Hippocampal formation (tissue), 2 donors: Measurements from ENCODE around the gene TLE4.

ENCODE experiments used
- DNase-seq, 2 donors: peaks; one replicate each; lab custom pipeline; 2025; lab: John Stamatoyannopoulos, UW

The TLE4 gene

DNA sequence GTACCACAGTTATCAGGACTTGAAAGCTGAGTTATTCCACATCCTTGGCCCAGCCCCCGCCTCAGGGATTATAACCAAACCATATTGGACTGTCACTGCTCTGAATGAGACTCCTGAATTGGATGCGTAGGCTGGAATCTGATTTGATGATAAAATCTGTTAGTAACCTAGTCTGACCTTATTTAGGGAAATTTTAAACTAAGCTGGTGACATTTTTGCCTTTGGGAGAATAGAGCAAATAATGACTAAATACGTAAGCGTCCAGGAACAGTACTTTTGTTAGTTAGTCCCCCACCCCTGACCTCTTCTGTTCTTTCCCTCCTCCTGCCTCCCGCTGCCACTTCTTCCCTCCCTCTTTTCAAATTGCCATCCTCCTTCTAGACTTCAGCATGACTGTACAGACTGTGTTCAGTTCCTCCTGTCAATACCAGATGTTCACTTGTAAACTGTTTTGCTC is 92.6 kb downstream of the TLE4 start:
- no peak for DNase-seq

DNA sequence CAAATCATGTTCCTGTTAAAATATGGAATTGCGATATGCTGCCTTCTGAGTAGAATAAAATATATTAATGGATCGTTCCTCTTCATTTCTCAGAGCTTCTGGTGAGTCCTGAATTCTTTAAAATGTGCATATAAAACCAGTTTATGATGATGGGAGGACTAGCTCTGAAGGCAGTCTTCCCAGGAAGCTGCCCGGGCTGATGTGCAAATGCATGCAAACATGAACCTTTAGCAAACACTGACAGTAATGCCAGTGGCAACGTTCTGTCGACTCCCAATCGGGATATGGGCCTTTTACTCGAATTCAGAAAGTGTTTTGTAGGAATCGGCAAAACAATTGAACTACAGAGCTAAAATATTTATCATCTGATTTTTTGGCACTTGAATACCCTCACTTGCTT is 93.6 kb downstream of the TLE4 start:
- no peak for DNase-seq

DNA sequence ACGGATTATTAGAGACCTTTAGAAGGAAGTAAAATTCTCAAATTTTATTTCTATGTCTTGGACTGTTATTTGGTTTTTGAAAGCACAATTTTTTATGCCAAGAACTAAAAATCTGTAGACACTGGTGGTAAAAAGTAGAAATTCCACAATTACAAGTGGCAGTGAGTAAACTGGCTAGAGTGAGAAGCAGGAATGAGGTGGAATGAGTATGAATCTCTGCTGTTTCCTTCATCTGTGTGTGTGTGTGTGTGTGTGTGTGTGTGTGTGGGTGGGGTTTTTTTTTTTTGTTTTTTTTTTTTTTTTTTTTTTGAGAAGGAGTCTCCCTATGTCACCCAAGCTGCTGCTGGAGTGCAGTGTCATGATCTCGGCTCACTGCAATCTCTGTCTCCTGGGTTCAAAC is 94.2 kb downstream of the TLE4 start:
- DNase-seq, result no peak

DNA sequence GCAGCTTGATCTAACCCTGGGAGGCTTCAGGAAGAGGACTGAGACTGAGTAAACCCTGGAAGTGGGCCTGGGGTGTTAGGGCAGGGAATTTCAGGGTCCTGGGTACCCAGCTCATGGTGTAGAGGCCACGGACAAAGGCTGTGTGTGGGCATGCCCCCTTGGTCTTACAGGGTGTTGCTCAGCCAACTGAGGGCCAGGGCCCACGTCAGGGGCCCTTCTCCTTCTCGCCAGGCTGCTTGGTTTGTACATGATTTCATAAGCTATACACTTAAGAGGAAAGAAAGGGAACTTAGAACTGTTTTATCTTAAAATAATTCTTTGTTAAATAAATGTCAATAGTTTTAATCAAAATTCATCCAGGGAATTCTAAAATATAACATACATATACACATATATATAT is 95.4 kb downstream of the TLE4 start:
- DNase-seq, result no peak

DNA sequence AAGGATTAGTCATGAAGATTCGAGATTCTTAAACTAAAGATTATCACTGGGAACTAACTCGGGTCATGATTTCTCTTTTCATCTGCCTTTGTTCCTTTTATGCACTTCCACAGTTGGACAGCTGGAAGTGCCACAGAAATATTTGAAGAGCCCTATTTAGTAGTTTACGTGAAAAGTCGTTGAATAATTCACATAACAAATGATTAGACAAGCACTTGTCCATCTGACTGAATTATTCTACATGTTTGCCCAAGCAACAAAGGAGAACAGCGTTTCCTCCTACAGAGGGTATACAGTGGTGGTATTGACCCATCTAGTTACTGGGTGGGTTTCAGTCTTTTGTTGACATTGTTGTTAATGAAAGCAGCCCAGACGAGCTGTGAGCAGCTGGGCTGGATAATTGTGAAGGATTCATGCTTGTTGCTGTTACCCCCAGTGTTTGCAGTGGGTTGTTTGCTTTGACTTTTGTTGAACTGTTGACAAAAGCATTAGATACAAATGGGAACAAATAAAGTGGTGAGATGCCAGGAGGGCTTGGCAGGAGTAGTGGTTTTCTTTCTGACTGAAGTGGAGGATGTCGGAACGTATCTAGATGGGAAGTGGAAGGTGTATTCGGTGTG is 96.2 kb downstream of the TLE4 start:
- no peak for DNase-seq

DNA sequence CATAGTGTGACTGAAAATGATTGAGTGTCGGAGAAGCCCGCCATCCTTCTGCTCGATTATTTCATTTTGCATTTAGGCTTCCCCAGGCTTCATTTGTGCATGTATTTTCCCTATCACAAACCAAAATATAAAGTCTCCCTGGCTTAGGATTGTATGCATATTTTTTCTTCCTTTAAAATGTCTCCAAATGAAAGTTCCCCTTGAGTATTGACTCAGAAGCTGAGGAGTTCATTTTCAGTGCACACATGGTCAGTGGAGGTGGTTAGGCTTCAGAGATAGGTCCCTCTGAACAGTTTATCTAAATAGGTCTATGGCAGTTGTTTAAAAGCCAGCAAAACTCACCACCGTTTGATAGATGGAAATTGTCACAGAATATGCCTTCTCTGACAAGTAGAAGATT is 97.2 kb downstream of the TLE4 start:
- DNase-seq, result no peak

GRCh38 chr9:79670269-79670961 is 98.7 kb downstream of the TLE4 start:
- no peak for DNase-seq

DNA sequence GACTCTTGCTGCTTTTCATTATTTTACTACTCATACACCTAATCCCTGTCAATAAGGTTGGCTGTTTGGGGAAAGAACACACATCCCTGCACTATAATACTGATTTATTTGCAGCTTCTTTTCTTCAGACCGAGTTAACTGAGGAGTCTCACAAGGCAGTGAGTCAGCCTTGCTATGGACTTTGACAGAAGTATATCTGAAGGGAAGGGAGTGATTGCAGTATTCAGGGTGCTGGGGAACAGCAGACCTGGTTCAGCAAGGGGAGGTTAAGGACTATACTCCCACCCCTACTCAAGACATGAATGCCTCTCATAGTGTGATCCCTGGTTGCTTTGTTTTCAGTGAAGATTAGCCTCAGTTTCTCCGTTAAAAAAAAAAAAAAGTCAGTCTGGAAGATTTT is 99.8 kb downstream of the TLE4 start:
- no peak for DNase-seq

GRCh38 chr9:79672236-79672635 is 100.5 kb downstream of the TLE4 start:
- no peak for DNase-seq

DNA sequence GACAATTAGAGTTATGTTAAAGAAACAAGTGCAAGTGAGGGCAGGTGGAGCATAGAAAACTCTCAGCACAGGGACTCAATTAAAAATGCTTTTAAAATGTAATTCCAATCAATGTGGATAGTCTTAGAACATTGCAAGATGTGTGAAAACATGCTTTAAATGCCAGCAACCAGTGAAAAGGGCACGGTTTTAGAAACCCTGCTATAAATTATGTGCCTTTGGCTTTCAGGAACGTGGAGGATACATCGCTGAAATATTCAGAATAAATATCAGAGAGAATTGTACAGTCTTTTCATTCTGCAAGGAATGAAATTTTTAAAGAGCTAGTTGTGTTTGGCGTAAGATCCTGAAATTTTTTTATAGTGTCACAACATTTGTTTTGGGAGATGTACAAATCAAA is 101.1 kb downstream of the TLE4 start:
- DNase-seq, result no peak

- DNase-seq, result no peak
Observed at GRCh38 chr9:79673614-79674013, 101.8 kb downstream of the TLE4 start.

DNA sequence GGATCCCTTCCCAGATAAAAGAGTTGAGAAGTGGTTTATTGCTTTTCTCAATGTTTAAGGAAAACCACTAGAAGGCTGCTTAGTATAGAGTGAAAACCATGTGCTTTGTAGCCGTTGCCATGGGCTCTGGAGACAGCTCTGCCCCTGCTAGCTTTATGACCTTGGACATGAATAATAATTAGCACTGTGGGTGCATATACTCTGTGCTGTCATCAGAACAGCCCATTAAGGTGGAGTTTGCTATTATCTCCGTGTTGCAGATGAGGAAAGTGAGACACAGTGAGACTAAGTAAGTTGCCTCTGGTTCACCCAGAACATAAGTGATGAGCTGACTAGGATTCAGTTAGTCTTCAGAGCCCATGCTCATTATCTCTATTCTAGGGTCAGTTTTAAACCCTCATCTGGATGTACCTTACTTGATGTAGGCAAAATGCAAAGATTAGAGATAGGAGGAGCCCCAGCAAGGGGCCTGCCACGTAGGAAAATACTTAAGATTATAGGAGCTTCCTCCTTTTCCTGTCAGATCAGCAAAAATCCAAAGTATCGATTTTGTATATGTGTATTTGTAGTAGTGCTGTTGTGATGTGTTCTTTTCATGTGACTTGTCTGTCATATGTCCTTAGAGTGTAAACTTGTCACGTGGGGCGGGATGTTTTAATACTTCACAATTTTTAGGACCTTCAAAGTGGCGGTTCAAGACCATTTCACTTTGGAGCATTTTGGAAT is 102.5 kb downstream of the TLE4 start:
- no peak for DNase-seq

- DNase-seq, result no peak
Observed at GRCh38 chr9:79681576-79681975, 109.8 kb downstream of the TLE4 start.

DNA sequence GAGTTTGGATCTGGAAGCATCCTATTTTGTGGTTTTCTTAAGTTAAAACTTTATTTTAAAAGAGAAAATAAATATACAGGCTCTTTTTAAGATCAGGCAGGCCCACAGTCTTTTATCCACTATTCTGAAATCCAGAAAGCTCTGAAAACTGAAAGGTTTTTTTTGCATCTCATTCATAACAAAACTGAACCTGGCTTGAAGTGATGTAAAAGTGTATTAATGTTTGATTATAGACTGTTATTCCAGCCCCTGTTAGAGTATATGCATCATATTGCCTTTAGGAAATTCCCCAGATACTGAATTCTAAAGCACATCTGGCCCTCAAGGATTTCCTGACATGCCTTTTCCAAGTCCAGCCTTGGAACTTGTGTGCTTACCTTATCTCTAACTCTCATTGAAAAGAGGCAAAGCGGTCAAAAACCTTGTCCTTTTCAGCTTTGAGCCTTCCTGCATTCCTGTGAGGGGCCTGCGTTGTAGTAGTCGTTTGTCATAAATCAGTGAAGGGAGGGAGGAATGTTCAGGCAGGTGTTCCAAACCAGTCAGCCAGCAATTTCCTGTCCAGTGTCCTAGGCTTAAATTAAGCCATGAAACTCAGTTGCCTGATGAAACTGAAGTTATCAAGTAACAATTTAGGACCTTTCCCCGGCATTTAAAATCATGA is 110.4 kb downstream of the TLE4 start:
- DNase-seq, result no peak

DNA sequence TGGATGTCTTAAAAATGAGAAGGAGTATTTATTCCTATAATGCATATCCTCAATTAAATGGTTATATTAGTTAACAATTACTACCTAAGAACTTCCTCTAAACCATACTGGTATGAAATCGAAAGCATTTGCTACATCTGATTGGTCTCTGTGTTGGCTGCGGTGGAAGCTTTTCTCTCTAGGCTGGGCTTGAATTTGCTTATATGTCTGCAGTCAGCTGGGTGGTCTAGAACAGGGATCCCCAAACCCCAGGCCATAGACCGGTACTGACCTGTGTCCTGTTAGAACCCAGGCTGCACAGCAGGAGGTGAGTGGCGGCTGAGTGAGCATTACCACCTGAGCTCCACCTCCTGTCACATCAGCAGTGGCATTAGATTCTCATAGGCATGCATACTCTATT is 112.3 kb downstream of the TLE4 start:
- no peak for DNase-seq

DNA sequence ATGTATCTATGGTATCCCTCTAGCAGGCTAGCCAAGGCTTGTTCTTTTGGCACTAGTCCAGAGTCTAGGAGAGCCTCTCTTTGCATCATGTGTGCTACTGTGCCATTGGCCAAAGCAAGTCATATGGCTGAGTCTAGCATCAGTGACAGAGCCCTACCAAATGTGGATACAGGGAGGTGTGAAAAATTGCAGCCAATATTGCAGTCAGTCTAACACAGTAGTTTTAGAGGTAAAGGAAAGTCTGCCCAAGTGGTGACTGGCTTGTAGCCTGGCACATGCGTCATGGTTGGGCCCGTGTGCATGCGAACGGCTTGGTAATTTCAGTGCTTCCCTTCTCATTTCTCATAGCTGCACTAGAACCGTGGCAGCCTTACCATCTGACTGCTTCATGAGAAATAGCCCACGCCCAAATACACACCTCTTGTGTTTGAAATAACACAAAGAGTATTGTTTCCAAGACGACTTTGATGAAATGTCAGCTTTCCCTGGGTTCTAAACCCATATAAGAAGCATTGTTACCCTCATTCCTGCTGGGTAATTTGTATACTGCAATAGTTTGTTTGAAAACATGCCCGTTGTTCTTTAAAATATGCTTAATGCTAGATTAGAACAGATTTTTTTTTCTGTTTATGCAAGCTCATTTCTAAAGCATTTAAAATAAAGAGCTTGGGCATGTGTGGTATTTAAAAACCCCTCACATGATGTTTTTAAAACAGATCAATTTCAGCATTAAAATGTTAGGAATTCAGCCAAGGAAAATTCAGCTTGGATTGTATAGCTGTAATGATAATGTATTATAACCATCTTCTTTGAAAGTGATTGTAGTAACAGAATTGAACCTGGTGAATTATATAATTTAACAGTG is 113.2 kb downstream of the TLE4 start:
- no peak for DNase-seq

GRCh38 chr9:79685577-79685976 is 113.8 kb downstream of the TLE4 start:
- DNase-seq, result no peak

- DNase-seq, result no peak
Observed at GRCh38 chr9:79686381-79687130, 114.8 kb downstream of the TLE4 start.

- no peak for DNase-seq
Observed at GRCh38 chr9:79687131-79687447, 115.3 kb downstream of the TLE4 start.

DNA sequence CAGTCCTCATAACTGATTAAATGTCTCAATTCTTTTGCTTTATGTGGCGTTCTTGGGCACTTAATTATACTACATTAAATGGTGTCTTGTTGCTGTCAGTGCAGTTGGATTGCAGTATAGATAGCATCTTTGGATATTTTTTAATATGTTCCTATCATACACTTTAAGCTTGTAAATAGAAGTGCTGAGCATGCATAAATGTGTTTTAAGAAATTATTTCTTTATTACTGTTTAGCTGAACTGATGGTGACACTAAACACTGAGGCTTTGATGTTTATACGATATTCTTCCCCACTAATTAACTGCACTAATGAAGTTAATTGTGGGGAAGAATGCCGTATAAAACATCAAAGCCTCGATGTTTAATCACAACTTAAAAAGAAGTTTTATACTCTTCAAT is 116.6 kb downstream of the TLE4 start:
- no peak for DNase-seq

GRCh38 chr9:79689576-79689975 is 117.8 kb downstream of the TLE4 start:
- no peak for DNase-seq
